ENCODE results near the gene SYT1.

The SYT1 gene

DNA sequence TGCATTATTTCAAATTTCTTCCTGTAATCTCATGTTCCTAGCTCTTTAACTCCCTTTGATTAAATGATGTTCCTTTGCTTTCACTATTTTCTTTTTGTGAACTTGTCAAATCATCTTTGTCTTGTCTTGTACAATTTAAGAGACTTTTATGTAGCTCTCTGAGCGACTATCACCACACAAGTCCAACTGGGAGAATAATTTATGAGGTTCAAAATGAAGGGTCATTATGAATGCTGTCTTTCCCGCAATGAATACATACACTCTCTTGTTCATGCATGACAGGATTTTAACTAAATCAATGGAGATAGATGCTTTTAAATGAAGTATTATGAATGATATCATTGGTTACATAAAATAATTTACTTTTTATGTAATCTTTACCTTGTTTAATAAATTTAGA, 418.8 kb downstream of the SYT1 start:
- H3K4me1 ChIP-seq (ENCODE audit: control insufficient read depth, insufficient read depth, low read length) = no peaks in the 10 kb centered on the region
- H3K9ac ChIP-seq (ENCODE audit: low read length) = no peak overlapping the region
- H3K27me3 ChIP-seq (ENCODE audit: control insufficient read depth, insufficient read depth, low read length) = no peaks in the 10 kb centered on the region
- H3K4me3 ChIP-seq (ENCODE audit: low read depth, low read length) = no peak overlapping the region
- no peaks in the 10 kb centered on the region for H3K9me3 ChIP-seq (ENCODE audit: control insufficient read depth, insufficient read depth, low read depth, low read length)
- no peaks in the 10 kb centered on the region for H3K36me3 ChIP-seq (ENCODE audit: control insufficient read depth, insufficient read depth, low read length)
- no peak overlapping the region for H3K27ac ChIP-seq (ENCODE audit: low read depth, low read length)

DNA sequence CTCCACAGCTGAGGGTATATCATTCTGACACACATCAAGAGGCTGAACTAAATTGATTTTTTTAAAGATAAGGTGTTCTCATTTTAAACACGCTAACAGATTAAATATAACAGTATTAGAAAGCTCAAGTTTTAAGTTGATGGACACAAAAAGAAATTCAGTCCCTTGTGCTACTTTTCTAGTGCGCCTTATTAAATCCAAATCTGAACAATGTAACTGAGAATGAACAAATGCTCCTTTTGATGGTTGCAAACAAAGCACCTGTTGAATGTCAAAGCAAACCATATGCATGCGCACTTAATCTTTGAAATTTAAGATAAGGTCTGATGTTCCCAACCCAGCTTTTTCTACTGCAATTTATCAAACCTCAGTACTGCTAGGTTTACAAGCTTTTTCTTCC, 424.3 kb downstream of the SYT1 start:
- no peak overlapping the region for H3K27ac ChIP-seq (ENCODE audit: low read depth, low read length)
- no peak overlapping the region for H3K9ac ChIP-seq (ENCODE audit: low read length)
- no peaks in the 10 kb centered on the region for H3K4me1 ChIP-seq (ENCODE audit: control insufficient read depth, insufficient read depth, low read length)
- no peaks in the 10 kb centered on the region for H3K9me3 ChIP-seq (ENCODE audit: control insufficient read depth, insufficient read depth, low read depth, low read length)
- no peak overlapping the region for H3K4me3 ChIP-seq (ENCODE audit: low read depth, low read length)
- no peaks in the 10 kb centered on the region; the same call in 1 of the 2 replicates for H3K36me3 ChIP-seq (ENCODE audit: control insufficient read depth, insufficient read depth, low read length)
- H3K27me3 ChIP-seq (ENCODE audit: control insufficient read depth, insufficient read depth, low read length) = no peaks in the 10 kb centered on the region

DNA sequence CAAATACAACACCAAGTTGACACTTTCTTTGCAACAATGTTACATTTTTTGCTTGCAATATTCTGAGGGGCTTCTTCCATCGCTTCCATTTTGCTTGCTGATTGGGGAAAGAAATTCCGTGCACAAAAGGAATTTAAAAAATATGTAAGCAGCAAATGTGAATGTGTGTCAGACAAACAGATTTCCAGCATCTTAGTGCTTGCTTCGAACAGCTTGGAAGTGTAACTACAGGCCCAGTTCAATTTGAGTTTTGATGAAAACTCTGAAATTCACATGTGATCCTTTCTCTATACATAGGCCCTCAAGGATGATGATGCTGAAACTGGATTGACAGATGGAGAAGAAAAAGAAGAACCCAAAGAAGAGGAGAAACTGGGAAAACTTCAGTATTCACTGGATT, 427.1 kb downstream of the SYT1 start:
- Histone ChIP-seq H3K27ac (ENCODE audit: low read depth, low read length) (no peak overlapping the region), H3K9me3 (ENCODE audit: control insufficient read depth, insufficient read depth, low read depth, low read length) (no peaks in the 10 kb centered on the region), H3K36me3 (ENCODE audit: control insufficient read depth, insufficient read depth, low read length) (peaks cover 10% of the 10 kb centered on the region), H3K4me3 (ENCODE audit: low read depth, low read length) (no peak overlapping the region), H3K4me1 (ENCODE audit: control insufficient read depth, insufficient read depth, low read length) (no peaks in the 10 kb centered on the region), H3K27me3 (ENCODE audit: control insufficient read depth, insufficient read depth, low read length) (no peaks in the 10 kb centered on the region), H3K9ac (ENCODE audit: low read length) (no peak overlapping the region)

DNA sequence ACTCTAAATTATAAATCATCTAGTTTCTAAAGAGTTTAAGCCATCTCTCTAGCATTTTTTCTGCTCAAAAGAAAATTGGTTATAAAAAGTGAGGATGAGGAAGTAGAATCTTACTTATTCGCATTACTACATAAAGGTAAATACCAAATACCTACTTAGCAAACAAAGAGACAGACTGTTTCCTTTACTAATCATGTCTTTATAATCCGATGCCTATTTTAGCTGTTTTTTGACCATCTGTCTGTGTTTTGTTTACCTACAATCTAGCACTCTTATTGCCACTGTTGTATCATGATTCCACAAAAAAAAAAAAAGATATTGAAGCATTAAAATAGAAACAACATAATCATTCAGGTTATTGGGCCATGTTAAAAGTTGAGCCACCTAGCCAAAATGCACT, 430.0 kb downstream of the SYT1 start:
- Histone ChIP-seq H3K36me3 (ENCODE audit: control insufficient read depth, insufficient read depth, low read length) (peaks cover 18% of the 10 kb centered on the region), H3K4me1 (ENCODE audit: control insufficient read depth, insufficient read depth, low read length) (no peaks in the 10 kb centered on the region), H3K4me3 (ENCODE audit: low read depth, low read length) (no peak overlapping the region), H3K9ac (ENCODE audit: low read length) (no peak overlapping the region), H3K9me3 (ENCODE audit: control insufficient read depth, insufficient read depth, low read depth, low read length) (no peaks in the 10 kb centered on the region), H3K27ac (ENCODE audit: low read depth, low read length) (no peak overlapping the region), H3K27me3 (ENCODE audit: control insufficient read depth, insufficient read depth, low read length) (no peaks in the 10 kb centered on the region)

DNA sequence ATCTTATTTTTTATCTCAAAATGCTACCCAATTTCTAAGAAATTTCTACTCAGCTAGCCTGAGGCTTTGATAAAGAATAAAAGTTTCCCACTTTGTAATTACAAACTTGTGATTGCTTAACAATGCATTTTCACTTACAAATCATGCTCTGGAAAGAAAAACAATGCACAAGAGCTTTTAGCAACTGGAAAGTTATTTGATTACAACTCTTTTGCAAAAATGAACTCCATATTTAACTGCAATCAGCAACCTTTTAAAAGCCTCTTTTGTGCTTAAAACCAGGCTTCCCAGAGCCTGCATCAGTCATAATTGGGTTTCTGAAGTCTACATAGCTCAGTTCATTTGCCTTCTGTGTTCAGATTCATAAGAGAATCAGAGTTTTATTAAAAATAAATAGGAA, 431.0 kb downstream of the SYT1 start:
- no peaks in the 10 kb centered on the region for H3K27me3 ChIP-seq (ENCODE audit: control insufficient read depth, insufficient read depth, low read length)
- H3K9ac ChIP-seq (ENCODE audit: low read length) = no peak overlapping the region
- no peaks in the 10 kb centered on the region for H3K4me1 ChIP-seq (ENCODE audit: control insufficient read depth, insufficient read depth, low read length)
- H3K36me3 ChIP-seq (ENCODE audit: control insufficient read depth, insufficient read depth, low read length) = peaks cover 26% of the 10 kb centered on the region
- no peaks in the 10 kb centered on the region for H3K9me3 ChIP-seq (ENCODE audit: control insufficient read depth, insufficient read depth, low read depth, low read length)
- H3K4me3 ChIP-seq (ENCODE audit: low read depth, low read length) = no peak overlapping the region
- H3K27ac ChIP-seq (ENCODE audit: low read depth, low read length) = no peak overlapping the region

DNA sequence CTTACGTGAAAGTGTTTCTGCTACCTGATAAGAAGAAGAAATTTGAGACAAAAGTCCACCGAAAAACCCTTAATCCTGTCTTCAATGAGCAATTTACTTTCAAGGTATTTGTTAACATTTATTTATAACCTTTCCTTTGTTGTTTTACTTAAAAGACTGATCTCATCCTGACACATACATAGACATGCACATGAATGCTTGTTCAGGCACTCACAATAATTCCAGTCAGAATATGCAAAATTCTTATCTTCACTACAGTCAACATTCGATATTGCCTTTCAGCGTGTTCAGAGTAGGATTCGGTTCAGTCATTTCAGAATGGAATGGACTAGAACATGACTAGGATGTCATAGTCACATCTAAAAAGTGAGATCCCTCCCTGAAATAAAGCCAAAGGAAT, 431.6 kb downstream of the SYT1 start:
- no peak overlapping the region for H3K9ac ChIP-seq (ENCODE audit: low read length)
- H3K9me3 ChIP-seq (ENCODE audit: control insufficient read depth, insufficient read depth, low read depth, low read length) = no peaks in the 10 kb centered on the region
- no peak overlapping the region for H3K4me3 ChIP-seq (ENCODE audit: low read depth, low read length)
- no peaks in the 10 kb centered on the region for H3K27me3 ChIP-seq (ENCODE audit: control insufficient read depth, insufficient read depth, low read length)
- H3K27ac ChIP-seq (ENCODE audit: low read depth, low read length) = no peak overlapping the region
- H3K4me1 ChIP-seq (ENCODE audit: control insufficient read depth, insufficient read depth, low read length) = no peaks in the 10 kb centered on the region
- peaks cover 26% of the 10 kb centered on the region for H3K36me3 ChIP-seq (ENCODE audit: control insufficient read depth, insufficient read depth, low read length)

DNA sequence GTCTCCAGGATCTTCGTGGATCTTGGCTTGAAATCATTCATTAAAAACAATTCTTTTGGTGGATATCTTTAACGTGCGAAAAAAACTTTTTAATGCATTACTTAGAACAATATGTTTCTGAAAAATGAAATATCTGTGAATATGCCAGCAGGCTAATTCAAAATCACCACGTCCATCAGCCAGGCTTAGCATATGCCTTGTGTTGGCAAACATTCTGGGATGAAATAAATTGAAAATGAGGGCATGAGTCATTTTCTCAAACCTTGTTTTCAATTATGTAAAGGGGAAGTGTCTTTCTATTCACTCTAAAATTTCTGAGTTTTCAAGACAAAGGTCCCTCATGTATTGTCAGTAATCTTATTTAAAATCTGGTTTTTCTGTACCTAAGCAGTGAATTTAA, 432.3 kb downstream of the SYT1 start:
- Histone ChIP-seq H3K4me3 (ENCODE audit: low read depth, low read length) (no peak overlapping the region), H3K9me3 (ENCODE audit: control insufficient read depth, insufficient read depth, low read depth, low read length) (no peaks in the 10 kb centered on the region), H3K27ac (ENCODE audit: low read depth, low read length) (no peak overlapping the region), H3K4me1 (ENCODE audit: control insufficient read depth, insufficient read depth, low read length) (no peaks in the 10 kb centered on the region), H3K27me3 (ENCODE audit: control insufficient read depth, insufficient read depth, low read length) (no peaks in the 10 kb centered on the region), H3K9ac (ENCODE audit: low read length) (no peak overlapping the region), H3K36me3 (ENCODE audit: control insufficient read depth, insufficient read depth, low read length) (peaks cover 26% of the 10 kb centered on the region)

DNA sequence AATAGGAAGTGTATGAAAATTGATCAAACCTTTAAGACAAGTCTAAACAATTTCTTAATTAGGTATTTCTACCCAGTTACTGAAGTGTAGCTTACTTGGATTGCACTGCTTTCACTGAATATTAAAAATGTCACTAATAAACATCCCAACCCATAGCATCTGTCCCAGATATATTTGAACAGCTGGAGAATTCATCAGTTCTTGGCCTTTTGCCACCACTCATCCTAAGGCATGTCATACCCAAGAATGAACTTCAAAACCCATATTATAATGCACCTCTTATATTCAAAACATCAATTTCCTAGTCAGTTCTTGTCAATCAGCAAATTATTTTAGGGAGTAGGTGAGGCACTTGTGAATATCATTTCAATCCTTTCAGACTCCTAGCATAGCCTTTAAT, 433.9 kb downstream of the SYT1 start:
- H3K4me1 ChIP-seq (ENCODE audit: control insufficient read depth, insufficient read depth, low read length) = no peaks in the 10 kb centered on the region
- H3K9me3 ChIP-seq (ENCODE audit: control insufficient read depth, insufficient read depth, low read depth, low read length) = no peaks in the 10 kb centered on the region
- H3K9ac ChIP-seq (ENCODE audit: low read length) = no peak overlapping the region
- H3K27me3 ChIP-seq (ENCODE audit: control insufficient read depth, insufficient read depth, low read length) = no peaks in the 10 kb centered on the region
- H3K36me3 ChIP-seq (ENCODE audit: control insufficient read depth, insufficient read depth, low read length) = peaks cover 26% of the 10 kb centered on the region
- no peak overlapping the region for H3K27ac ChIP-seq (ENCODE audit: low read depth, low read length)
- no peak overlapping the region for H3K4me3 ChIP-seq (ENCODE audit: low read depth, low read length)

DNA sequence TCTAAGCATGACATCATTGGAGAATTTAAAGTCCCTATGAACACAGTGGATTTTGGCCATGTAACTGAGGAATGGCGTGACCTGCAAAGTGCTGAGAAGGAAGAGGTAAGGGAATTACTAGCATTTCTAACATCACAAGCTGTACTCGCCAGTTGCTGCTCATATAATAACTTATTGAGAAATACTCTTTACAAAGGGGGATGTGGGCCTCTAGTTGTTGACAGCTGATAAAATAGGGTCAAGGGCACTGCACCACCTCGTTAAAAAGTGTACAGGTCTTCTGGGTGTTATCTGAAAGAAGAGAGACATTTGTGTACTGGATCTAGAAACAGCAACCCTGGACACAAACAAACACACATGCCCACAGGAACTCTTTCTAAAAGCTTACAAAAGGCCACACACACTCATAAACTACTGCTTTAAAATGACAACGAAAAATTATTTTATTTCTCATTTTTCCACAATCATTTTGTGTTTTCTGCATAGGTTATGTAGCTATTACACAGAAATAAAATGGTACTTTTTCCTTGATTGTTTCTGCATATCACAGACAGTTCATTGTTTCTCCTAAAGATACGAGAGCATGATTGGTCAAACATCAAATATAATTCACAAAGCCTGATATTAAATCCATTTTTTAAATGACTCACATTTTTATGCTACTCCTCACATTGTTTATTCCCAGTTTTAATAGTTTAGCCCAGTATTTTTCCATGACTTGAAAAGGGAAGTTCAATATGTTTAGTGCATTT, 435.0 kb downstream of the SYT1 start:
- H3K4me1 ChIP-seq (ENCODE audit: control insufficient read depth, insufficient read depth, low read length) = no peaks in the 10 kb centered on the region
- H3K36me3 ChIP-seq (ENCODE audit: control insufficient read depth, insufficient read depth, low read length) = peaks cover 26% of the 10 kb centered on the region
- H3K4me3 ChIP-seq (ENCODE audit: low read depth, low read length) = no peak overlapping the region
- no peak overlapping the region for H3K9ac ChIP-seq (ENCODE audit: low read length)
- no peak overlapping the region for H3K27ac ChIP-seq (ENCODE audit: low read depth, low read length)
- no peaks in the 10 kb centered on the region for H3K9me3 ChIP-seq (ENCODE audit: control insufficient read depth, insufficient read depth, low read depth, low read length)
- no peaks in the 10 kb centered on the region for H3K27me3 ChIP-seq (ENCODE audit: control insufficient read depth, insufficient read depth, low read length)

DNA sequence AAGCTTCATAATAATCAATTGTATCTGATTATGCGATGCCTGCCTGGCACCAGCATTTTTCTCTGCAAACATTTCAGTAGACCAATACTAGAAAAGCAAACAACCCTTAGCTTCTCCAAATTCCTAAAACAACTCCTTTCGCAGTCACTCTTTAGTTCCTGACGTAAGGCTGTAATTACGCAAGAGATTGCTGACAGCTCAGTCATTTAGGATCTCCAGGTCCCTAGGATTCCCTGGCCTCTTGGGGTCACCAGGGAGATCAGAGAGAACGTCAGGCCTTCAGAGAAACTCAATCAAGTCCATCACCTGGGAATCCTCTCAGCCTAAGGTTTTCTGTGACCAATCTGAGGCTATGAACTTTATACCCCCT, 435.6 kb downstream of the SYT1 start:
- Histone ChIP-seq H3K36me3 (ENCODE audit: control insufficient read depth, insufficient read depth, low read length) (peaks cover 26% of the 10 kb centered on the region), H3K27ac (ENCODE audit: low read depth, low read length) (no peak overlapping the region)

DNA sequence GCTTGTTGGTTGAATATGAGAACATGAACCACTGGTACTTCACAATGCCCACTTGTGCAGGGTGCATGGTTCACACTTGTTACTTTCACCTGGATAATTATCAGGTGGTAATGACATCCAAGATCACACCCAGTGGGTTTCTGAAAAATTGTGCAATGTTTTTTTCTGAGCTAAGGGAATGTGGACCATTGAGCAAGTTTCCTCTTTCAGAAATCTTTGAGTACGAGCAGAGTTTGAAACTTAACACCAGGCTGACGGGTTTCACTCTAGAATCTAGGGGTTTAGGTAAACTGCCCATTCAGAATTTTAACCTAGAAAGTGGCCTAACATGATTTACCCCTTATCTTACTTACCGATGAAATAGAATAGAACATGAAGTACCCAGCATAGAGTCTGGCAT, 436.6 kb downstream of the SYT1 start:
- Histone ChIP-seq H3K4me3 (ENCODE audit: low read depth, low read length) (no peak overlapping the region), H3K27me3 (ENCODE audit: control insufficient read depth, insufficient read depth, low read length) (no peaks in the 10 kb centered on the region), H3K9ac (ENCODE audit: low read length) (no peak overlapping the region), H3K27ac (ENCODE audit: low read depth, low read length) (no peak overlapping the region), H3K36me3 (ENCODE audit: control insufficient read depth, insufficient read depth, low read length) (peaks cover 21% of the 10 kb centered on the region), H3K9me3 (ENCODE audit: control insufficient read depth, insufficient read depth, low read depth, low read length) (no peaks in the 10 kb centered on the region), H3K4me1 (ENCODE audit: control insufficient read depth, insufficient read depth, low read length) (no peaks in the 10 kb centered on the region)

More for the DNA sequence above, 435.6 kb downstream of the SYT1 start:
- Histone ChIP-seq H3K4me3 (ENCODE audit: low read depth, low read length) (no peak overlapping the region), H3K9ac (ENCODE audit: low read length) (no peak overlapping the region), H3K4me1 (ENCODE audit: control insufficient read depth, insufficient read depth, low read length) (no peaks in the 10 kb centered on the region), H3K27me3 (ENCODE audit: control insufficient read depth, insufficient read depth, low read length) (no peaks in the 10 kb centered on the region), H3K9me3 (ENCODE audit: control insufficient read depth, insufficient read depth, low read depth, low read length) (no peaks in the 10 kb centered on the region)
